Measurements from ENCODE around the gene JAM2. TPM values are rescaled to one million over a fixed set of nuclear protein-coding genes. Genes with fewer than 3 reads are reported as not detected.
"Not testable (repeated sequence)": the region's sequence is repeated elsewhere in the genome, so short reads cannot be mapped to it uniquely, and the experiment has no call there.

JAM2 gene
- total RNA-seq, 4 donors from 2014 or later = 28.0 to 52.4 (median 46.7) TPM

DNA sequence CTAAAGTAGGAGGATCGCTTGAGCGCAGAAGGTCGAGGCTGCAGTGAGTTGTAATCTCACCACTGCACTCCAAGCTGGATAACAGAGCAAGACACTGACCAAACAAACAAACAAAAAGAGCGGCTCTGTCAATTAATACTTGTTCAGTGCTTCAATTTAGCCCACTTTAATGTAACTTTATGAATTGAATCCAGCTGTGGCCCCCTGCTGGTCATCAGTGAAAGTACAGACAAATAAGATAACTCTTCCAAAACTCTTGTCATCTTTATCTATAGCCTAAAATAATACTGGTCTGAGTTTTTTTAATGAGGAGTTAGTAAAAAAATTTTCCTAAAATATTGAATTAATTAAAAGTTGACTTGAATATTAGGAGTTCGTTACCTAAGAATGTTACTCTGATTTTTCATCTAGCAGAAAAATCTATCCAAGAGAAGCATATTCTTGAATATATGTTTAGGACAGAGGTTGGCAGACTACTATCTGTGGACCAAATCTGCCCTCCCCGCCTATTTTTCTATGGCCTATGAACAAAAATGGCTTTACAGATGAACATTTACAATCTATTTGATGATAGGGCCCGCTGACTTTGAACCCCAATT, 69.5 kb downstream of the JAM2 start:
- Histone ChIP-seq H3K27me3 (no peaks in the 10 kb centered on the region), H3K4me3 (no peak overlapping the region), H3K27ac (replicated peaks in 1 of 4) (no peak overlapping the region), H3K36me3 (peaks cover 5 to 51% (median 28%) of the 10 kb centered on the region in 4 donors), H3K9me3 (no peaks in the 10 kb centered on the region), H3K4me1 (peaks cover 0 to 3% (median 0%) of the 10 kb centered on the region in 4 donors)
- 65% methylated on average over 7 of the region's 7 CpGs for WGBS
- no peak for DNase-seq (ENCODE audit: extremely low spot score)
- no peak for TF ChIP-seq POLR2A (IDR thresholded peaks at IDR 0.05; ENCODE audit: low read depth)
- no peak for TF ChIP-seq EP300 (IDR thresholded peaks at IDR 0.05)
- TF ChIP-seq, protein P1, sequence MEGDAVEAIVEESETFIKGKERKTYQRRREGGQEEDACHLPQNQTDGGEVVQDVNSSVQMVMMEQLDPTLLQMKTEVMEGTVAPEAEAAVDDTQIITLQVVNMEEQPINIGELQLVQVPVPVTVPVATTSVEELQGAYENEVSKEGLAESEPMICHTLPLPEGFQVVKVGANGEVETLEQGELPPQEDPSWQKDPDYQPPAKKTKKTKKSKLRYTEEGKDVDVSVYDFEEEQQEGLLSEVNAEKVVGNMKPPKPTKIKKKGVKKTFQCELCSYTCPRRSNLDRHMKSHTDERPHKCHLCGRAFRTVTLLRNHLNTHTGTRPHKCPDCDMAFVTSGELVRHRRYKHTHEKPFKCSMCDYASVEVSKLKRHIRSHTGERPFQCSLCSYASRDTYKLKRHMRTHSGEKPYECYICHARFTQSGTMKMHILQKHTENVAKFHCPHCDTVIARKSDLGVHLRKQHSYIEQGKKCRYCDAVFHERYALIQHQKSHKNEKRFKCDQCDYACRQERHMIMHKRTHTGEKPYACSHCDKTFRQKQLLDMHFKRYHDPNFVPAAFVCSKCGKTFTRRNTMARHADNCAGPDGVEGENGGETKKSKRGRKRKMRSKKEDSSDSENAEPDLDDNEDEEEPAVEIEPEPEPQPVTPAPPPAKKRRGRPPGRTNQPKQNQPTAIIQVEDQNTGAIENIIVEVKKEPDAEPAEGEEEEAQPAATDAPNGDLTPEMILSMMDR (IDR thresholded peaks at IDR 0.05) = peak; percentile 82 to 85 (median 83)
- no peak for TF ChIP-seq POLR2AphosphoS5 (IDR thresholded peaks at IDR 0.05)
- intact Hi-C loops (cut with DNase I) = loop anchor here (1.0 kb wide), 1 partner anchor 100 kb away; no protein-coding TSS in a partner anchor

DNA sequence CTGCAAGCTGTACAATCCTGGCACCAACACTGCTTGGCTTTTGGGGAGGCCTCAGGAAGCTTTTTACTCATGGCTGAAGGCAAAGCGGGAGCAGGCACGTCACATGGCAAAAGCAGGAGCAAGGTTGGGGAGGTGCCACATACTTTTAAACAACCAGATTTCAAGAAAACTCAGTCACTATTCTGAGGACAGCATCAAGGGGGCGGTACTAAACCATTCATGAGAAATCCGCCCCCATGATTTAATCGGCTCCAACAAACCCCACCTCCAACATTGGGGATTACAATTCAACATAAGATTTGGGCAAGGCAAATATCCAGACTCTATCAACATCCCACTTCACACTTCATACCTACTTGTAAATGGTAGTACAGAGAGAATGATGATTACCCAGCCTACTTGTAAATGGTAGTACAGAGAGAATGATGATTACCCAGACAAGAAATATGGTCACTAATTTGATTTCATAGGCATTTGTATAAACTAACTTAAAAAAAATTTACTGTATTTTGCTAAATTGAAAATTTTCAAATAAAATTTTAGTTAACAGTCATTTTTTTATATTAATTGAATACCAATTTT, 70.7 kb downstream of the JAM2 start:
- H3K36me3 ChIP-seq = peaks cover 5 to 59% (median 37%) of the 10 kb centered on the region in 4 donors
- WGBS = 85% methylated on average over 5 of the region's 5 CpGs
- TF ChIP-seq EP300 (IDR thresholded peaks at IDR 0.05) (no peak), POLR2A (IDR thresholded peaks at IDR 0.05; ENCODE audit: low read depth) (no peak), POLR2AphosphoS5 (IDR thresholded peaks at IDR 0.05) (no peak)
- TF ChIP-seq, protein P1 (IDR thresholded peaks at IDR 0.05) = no peak
- peaks cover 0 to 3% (median 0%) of the 10 kb centered on the region in 4 donors for H3K4me1 ChIP-seq
- no peaks in the 10 kb centered on the region for H3K9me3 ChIP-seq
- DNase-seq (ENCODE audit: extremely low spot score) = no peak
- no peaks in the 10 kb centered on the region for H3K27me3 ChIP-seq
- intact Hi-C loops (cut with DNase I) = no loop called here
- no peak overlapping the region for H3K4me3 ChIP-seq
- no peak overlapping the region for H3K27ac ChIP-seq (replicated peaks in 1 of 4)

DNA sequence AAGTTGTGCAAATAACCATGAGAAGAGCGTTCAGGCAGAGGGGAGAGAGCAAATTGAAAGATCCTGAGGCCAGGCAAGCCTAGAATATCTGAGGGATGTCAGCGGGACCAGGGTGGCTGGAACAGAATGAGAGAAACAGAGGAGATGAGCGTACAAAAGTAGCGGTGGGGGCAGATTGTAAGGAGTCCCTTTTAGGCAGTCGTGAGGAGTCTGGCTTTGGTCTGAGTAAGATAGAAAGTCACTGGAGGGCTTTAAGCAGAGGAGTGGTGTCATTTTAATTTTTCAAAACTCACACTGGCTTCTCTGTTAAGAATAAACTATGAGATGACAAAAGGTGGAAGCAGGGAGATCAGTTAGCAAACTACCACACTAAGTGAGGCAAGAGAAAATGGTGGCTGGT, 71.5 kb downstream of the JAM2 start:
- 97% methylated on average over 5 of the region's 5 CpGs for WGBS
- peaks cover 5 to 62% (median 44%) of the 10 kb centered on the region in 4 donors for H3K36me3 ChIP-seq
- intact Hi-C loops (cut with DNase I) = no loop called here

DNA sequence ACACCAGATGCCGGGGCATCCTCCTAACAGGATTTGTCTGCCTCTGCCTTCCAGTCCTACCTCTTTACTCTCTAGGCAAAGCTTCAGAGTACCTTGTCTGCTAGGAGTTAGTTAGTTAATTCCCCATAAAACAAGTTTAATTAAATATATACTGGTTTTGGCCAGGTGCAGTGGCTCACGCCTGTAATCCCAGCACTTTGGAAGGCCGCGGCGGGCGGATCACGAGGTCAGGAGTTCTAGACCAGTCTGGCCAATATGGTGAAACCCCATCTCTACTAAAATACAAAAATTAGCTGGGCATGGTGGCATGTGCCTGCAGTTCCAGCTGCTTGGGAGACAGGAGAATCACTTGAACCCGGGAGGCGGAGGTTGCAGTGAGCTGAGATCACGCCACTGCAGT, 75.0 kb downstream of the JAM2 start:
- WGBS = 96% methylated on average over 10 of the region's 10 CpGs
- H3K9me3 ChIP-seq; DNase-seq (ENCODE audit: extremely low spot score); H3K27me3 ChIP-seq; intact Hi-C loops (cut with DNase I); H3K4me1 ChIP-seq; H3K4me3 ChIP-seq; H3K27ac ChIP-seq (replicated peaks in 1 of 4): not testable (repeated sequence)
- peaks cover 0 to 57% (median 46%) of the 10 kb centered on the region in 4 donors for H3K36me3 ChIP-seq

More for the DNA sequence above, 71.5 kb downstream of the JAM2 start:
- TF ChIP-seq, protein P1 (IDR thresholded peaks at IDR 0.05) = no peak
- no peak for TF ChIP-seq POLR2A (IDR thresholded peaks at IDR 0.05; ENCODE audit: low read depth)
- no peak for TF ChIP-seq EP300 (IDR thresholded peaks at IDR 0.05)
- TF ChIP-seq POLR2AphosphoS5 (IDR thresholded peaks at IDR 0.05) = no peak
- peaks cover 0 to 3% (median 0%) of the 10 kb centered on the region in 4 donors for H3K4me1 ChIP-seq
- no peaks in the 10 kb centered on the region for H3K27me3 ChIP-seq
- no peaks in the 10 kb centered on the region for H3K9me3 ChIP-seq
- H3K4me3 ChIP-seq = no peak overlapping the region
- no peak overlapping the region for H3K27ac ChIP-seq (replicated peaks in 1 of 4)
- no peak for DNase-seq (ENCODE audit: extremely low spot score)

DNA sequence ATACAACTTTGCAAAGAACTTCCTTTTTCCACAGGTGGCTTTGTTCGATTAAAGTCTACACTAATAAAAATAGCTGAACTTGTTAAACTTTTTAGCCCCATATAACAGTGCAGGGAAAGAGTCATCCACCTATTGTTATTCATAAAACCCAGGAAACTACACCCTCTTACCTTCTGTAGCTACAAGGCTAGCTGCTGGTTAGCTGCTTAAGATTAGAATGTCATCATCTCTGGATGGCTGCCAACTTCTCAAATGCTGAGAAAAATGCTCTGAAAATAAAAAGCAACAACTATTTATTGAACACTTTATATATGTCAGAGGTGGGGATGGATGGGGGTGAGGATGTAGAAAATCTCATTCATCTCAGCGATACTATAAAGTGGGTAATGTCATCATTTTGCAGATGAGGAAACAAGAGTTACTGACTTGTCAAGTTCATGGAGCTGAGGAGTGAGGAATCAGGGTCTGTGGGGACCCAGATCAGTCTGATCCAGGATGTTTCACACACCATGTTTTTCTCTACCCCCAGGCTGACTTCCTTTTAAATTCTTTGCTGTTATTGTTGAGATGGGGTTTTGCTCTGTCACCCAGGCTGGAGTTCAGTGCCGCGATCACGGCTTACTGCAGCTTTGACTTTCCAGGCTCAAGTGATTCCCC, 78.6 kb downstream of the JAM2 start:
- Histone ChIP-seq H3K4me1 (peaks cover 6 to 21% (median 9%) of the 10 kb centered on the region in 4 donors), H3K27me3 (no peaks in the 10 kb centered on the region), H3K36me3 (peaks cover 0 to 66% (median 51%) of the 10 kb centered on the region in 4 donors), H3K9me3 (no peaks in the 10 kb centered on the region), H3K4me3 (no peak overlapping the region), H3K27ac (replicated peaks in 1 of 4) (no peak overlapping the region)
- DNase-seq (ENCODE audit: extremely low spot score) = no peak
- intact Hi-C loops (cut with DNase I) = no loop called here
- TF ChIP-seq POLR2AphosphoS5 (IDR thresholded peaks at IDR 0.05) = no peak
- TF ChIP-seq POLR2A (IDR thresholded peaks at IDR 0.05; ENCODE audit: low read depth) = no peak
- TF ChIP-seq, protein P1 (IDR thresholded peaks at IDR 0.05) = no peak
- no peak for TF ChIP-seq EP300 (IDR thresholded peaks at IDR 0.05)
- WGBS = 84% methylated on average over 5 of the region's 5 CpGs

Measured in esophagus muscularis mucosa (tissue), 4 donors.